RPMI7951 (cell line): ENCODE results near the gene SLC6A4. TPM values are rescaled to one million over a fixed set of nuclear protein-coding genes. Genes with fewer than 3 reads are reported as not detected.
"Not testable (repeated sequence)": the region's sequence is repeated elsewhere in the genome, so short reads cannot be mapped to it uniquely, and the experiment has no call there.

Source experiments
- DNase-seq: peaks from one replicate; pipeline ENCODE4 v3.0.0-alpha.2; 2012; ENCODE audit warnings: low read depth
- total RNA-seq: library from RNA; depleted of rRNA; stranded (reverse); fragments of >200 nt; shearing (Covaris generic); gene quantifications from 2 replicates; pipeline ENCODE4 v1.2.3, GENCODE V29; 2014

SLC6A4 gene
- total RNA-seq, 1 experiment from 2014 or later, result not detected

GRCh38 chr17:30219833-30220232 lies 15.7 kb downstream of the SLC6A4 start:
- no peak for DNase-seq

GRCh38 chr17:30219315-30219714 lies 16.2 kb downstream of the SLC6A4 start:
- no peak for DNase-seq

GRCh38 chr17:30218799-30219198 lies 16.7 kb downstream of the SLC6A4 start:
- no peak for DNase-seq

- DNase-seq, result no peak
Observed at GRCh38 chr17:30217746-30218245, 17.7 kb downstream of the SLC6A4 start.

GRCh38 chr17:30217054-30217453 lies 18.4 kb downstream of the SLC6A4 start:
- DNase-seq, result no peak

- DNase-seq, result no peak
Observed at GRCh38 chr17:30212750-30213149, 22.7 kb downstream of the SLC6A4 start.

- DNase-seq, result no peak
Observed at GRCh38 chr17:30211371-30211770, 24.1 kb downstream of the SLC6A4 start.

GRCh38 chr17:30210901-30211300 lies 24.6 kb downstream of the SLC6A4 start:
- DNase-seq, result no peak

GRCh38 chr17:30210366-30210765 lies 25.1 kb downstream of the SLC6A4 start:
- DNase-seq, result no peak

GRCh38 chr17:30209930-30210329 lies 25.6 kb downstream of the SLC6A4 start:
- no peak for DNase-seq

- no peak for DNase-seq
Observed at GRCh38 chr17:30208214-30208613, 27.3 kb downstream of the SLC6A4 start.

- DNase-seq, result no peak
Observed at GRCh38 chr17:30207655-30208054, 27.8 kb downstream of the SLC6A4 start.

- DNase-seq, result no peak
Observed at GRCh38 chr17:30203471-30203981, 32.0 kb downstream of the SLC6A4 start.

GRCh38 chr17:30200656-30201055 lies 34.8 kb downstream of the SLC6A4 start:
- not testable (repeated sequence) for DNase-seq

- DNase-seq, result no peak
Observed at GRCh38 chr17:30200106-30200505, 35.4 kb downstream of the SLC6A4 start.

- no peak for DNase-seq
Observed at GRCh38 chr17:30199600-30199999, 35.9 kb downstream of the SLC6A4 start.

GRCh38 chr17:30197416-30197815 lies 38.1 kb downstream of the SLC6A4 start:
- no peak for DNase-seq

- no peak for DNase-seq
Observed at GRCh38 chr17:30196504-30196903, 39.0 kb downstream of the SLC6A4 start.

GRCh38 chr17:30191072-30191471 lies 44.4 kb downstream of the SLC6A4 start:
- DNase-seq, result no peak

GRCh38 chr17:30188211-30188939 lies 47.1 kb downstream of the SLC6A4 start:
- DNase-seq, result no peak

- no peak for DNase-seq
Observed at GRCh38 chr17:30187573-30187972, 47.9 kb downstream of the SLC6A4 start.

GRCh38 chr17:30186761-30187160 lies 48.7 kb downstream of the SLC6A4 start:
- DNase-seq, result no peak

- no peak for DNase-seq
Observed at GRCh38 chr17:30176855-30177254, 58.6 kb downstream of the SLC6A4 start.

- DNase-seq, result no peak
Observed at GRCh38 chr17:30174556-30174955, 60.9 kb downstream of the SLC6A4 start.
